Ovary (tissue), 3 donors: ENCODE data around the gene GPM6B.
A peak's percentile ranks its signal among the peaks of the same experiment; 100 is the strongest.

Source experiments
- CTCF ChIP-seq, 3 donors: fragments of 450-650 bp in 2 of 3; fragments of 200-600 bp in 1 of 3; IDR thresholded peaks; one replicate each; pipeline versions ENCODE4 v1.5.1 to v1.8.0; 2016 to 2022; ENCODE audit warnings: antibody characterized with exemption in 3 of 3, mild to moderate bottlenecking in 1 of 3
- POLR2A ChIP-seq: fragments of 450-650 bp; IDR thresholded peaks from one replicate; pipeline ENCODE4 v1.6.1; 2017; ENCODE audit warnings: antibody characterized with exemption, mild to moderate bottlenecking, moderate library complexity
- donor health status: DM: no; HTN: no; CAD: no.

GRCh38 chrX:13747836-13748235 is 69.1 kb downstream of the GPM6B start:
- TF ChIP-seq CTCF (IDR thresholded peaks at IDR 0.05) (peak in 1 of 3 donors; percentile 11), POLR2A (no peak)
